ACC112 (cell line): ENCODE results near the gene FES.

ENCODE experiments used
- H2AFZ ChIP-seq: fragments of 200-600 bp; sonication (generic); one replicate; pipeline ENCODE4 v1.6.0; 2017; ENCODE audit warnings: antibody characterized with exemption, low read length; ENCODE audit not compliant: unreplicated experiment
- H3K27ac ChIP-seq: fragments of 200-600 bp; sonication (generic); 2 replicates; pipeline ENCODE4 v1.5.1; 2014; ENCODE audit warnings: low read depth, mild to moderate bottlenecking, antibody characterized with exemption, low read length, moderate library complexity
- H3K27me3 ChIP-seq: fragments of 200-600 bp; sonication (generic); 2 replicates; pipeline ENCODE4 v1.6.1; 2014; ENCODE audit warnings: mild to moderate bottlenecking, antibody characterized with exemption, low read length, moderate library complexity, mixed read lengths; ENCODE audit not compliant: insufficient read depth
- H3K36me3 ChIP-seq: fragments of 200-600 bp; sonication (generic); 2 replicates; pipeline ENCODE4 v1.6.1; 2016; ENCODE audit warnings: mild to moderate bottlenecking, antibody characterized with exemption, low read length, moderate library complexity, mixed read lengths; ENCODE audit not compliant: insufficient read depth
- H3K4me1 ChIP-seq: fragments of 200-600 bp; sonication (generic); one replicate; pipeline ENCODE4 v1.6.1; 2016; ENCODE audit warnings: low read length, mixed read lengths; ENCODE audit not compliant: insufficient read depth, unreplicated experiment, control insufficient read depth
- H3K4me3 ChIP-seq: fragments of 200-600 bp; sonication (generic); 2 replicates; pipeline ENCODE4 v1.5.1; 2014; ENCODE audit warnings: mild to moderate bottlenecking, low read depth, low read length
- H3K79me2 ChIP-seq: fragments of 200-600 bp; sonication (generic); one replicate; pipeline ENCODE4 v1.6.0; 2016; ENCODE audit warnings: low read length; ENCODE audit not compliant: control insufficient read depth, unreplicated experiment, insufficient read depth

FES gene

DNA sequence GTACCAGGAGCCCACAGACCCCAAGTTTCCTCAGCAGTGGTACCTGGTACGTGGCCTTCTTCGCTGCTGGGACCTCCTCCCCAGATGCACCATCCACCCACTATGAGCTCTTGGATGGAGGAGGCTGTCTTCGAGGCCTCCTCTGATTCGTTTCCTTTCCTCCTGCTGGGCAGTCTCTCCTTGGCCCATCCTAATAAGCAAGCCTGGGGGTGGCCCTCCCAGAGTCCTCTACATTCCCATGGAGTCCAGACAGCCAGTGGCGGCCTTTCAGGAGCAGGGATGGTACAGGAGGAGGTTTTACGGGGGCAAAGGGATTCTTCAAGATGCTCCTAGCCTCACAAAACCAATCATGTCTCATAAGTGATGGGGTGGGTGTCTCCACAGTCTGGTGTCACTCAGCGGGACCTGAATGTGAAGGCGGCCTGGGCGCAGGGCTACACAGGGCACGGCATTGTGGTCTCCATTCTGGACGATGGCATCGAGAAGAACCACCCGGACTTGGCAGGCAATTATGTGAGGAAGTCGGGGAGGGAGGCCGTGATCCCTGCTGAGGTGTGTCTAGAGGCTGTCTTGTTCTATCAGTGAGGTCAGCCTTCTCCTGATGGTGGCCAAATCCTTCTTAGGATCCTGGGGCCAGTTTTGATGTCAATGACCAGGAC is 7.7 kb upstream of the FES start:
- Histone ChIP-seq H3K27ac (no peak overlapping the region), H3K4me1 (peaks cover 22% of the 10 kb centered on the region), H3K27me3 (no peaks in the 10 kb centered on the region), H3K79me2 (peaks cover 38% of the 10 kb centered on the region), H3K36me3 (peaks cover 10% of the 10 kb centered on the region; the same call in 1 of the 2 replicates), H3K4me3 (no peak overlapping the region), H2AFZ (no peak overlapping the region)

DNA sequence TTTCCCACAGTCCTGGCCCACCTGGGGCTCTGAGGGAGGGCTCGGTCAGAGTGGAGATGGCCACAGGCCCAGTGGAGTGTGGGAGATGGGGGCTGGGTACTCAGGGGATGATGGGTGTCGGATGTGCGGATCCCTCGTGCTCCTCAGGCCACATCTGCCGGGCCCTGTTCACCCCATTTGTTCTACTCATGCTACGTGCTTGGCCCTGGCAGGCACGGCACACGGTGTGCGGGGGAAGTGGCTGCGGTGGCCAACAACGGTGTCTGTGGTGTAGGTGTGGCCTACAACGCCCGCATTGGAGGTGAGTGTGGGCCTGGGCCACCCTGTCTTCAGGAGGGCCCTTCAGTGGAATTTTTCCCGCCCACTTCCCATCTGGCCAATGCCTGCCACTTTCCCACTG is 7.0 kb upstream of the FES start:
- no peak overlapping the region for H2AFZ ChIP-seq
- peaks cover 21% of the 10 kb centered on the region for H3K4me1 ChIP-seq
- no peak overlapping the region for H3K27ac ChIP-seq
- no peak overlapping the region for H3K4me3 ChIP-seq
- H3K79me2 ChIP-seq: peaks cover 31% of the 10 kb centered on the region
- H3K36me3 ChIP-seq: peaks cover 10% of the 10 kb centered on the region; the same call in 1 of the 2 replicates
- H3K27me3 ChIP-seq: no peaks in the 10 kb centered on the region

DNA sequence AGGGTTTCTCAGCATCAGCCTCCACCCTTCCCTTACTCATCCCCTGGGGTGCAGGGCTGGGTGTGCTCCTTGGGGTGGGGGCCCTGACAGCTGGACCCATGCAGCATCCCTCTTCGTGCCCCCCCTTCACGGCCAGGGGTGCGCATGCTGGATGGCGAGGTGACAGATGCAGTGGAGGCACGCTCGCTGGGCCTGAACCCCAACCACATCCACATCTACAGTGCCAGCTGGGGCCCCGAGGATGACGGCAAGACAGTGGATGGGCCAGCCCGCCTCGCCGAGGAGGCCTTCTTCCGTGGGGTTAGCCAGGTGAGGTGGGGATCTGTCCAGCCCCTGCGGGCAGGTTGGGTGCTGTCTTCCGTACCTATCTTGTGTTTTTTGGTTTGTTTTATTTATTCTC is 6.3 kb upstream of the FES start:
- no peak overlapping the region for H3K27ac ChIP-seq
- peaks cover 15% of the 10 kb centered on the region for H3K4me1 ChIP-seq
- H3K36me3 ChIP-seq: peaks cover 10% of the 10 kb centered on the region; the same call in 1 of the 2 replicates
- H2AFZ ChIP-seq: no peak overlapping the region
- H3K27me3 ChIP-seq: no peaks in the 10 kb centered on the region
- H3K4me3 ChIP-seq: no peak overlapping the region
- H3K79me2 ChIP-seq: peaks cover 25% of the 10 kb centered on the region

DNA sequence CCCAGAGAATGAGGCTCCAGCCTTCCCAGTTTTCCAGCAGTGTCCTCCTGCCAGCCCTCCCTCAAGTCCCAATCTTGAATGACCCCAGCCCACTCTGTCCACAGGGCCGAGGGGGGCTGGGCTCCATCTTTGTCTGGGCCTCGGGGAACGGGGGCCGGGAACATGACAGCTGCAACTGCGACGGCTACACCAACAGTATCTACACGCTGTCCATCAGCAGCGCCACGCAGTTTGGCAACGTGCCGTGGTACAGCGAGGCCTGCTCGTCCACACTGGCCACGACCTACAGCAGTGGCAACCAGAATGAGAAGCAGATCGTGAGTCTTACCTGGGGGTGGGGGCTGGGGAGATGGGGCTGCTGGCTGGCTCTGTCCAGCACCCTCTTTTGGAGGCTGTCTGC is 5.6 kb upstream of the FES start:
- H3K36me3 ChIP-seq: peaks cover 10% of the 10 kb centered on the region; the same call in 1 of the 2 replicates
- H3K27me3 ChIP-seq: no peaks in the 10 kb centered on the region
- H3K4me1 ChIP-seq: peaks cover 12% of the 10 kb centered on the region
- no peak overlapping the region for H3K27ac ChIP-seq
- H3K4me3 ChIP-seq: no peak overlapping the region
- no peak overlapping the region for H2AFZ ChIP-seq
- peaks cover 18% of the 10 kb centered on the region for H3K79me2 ChIP-seq

DNA sequence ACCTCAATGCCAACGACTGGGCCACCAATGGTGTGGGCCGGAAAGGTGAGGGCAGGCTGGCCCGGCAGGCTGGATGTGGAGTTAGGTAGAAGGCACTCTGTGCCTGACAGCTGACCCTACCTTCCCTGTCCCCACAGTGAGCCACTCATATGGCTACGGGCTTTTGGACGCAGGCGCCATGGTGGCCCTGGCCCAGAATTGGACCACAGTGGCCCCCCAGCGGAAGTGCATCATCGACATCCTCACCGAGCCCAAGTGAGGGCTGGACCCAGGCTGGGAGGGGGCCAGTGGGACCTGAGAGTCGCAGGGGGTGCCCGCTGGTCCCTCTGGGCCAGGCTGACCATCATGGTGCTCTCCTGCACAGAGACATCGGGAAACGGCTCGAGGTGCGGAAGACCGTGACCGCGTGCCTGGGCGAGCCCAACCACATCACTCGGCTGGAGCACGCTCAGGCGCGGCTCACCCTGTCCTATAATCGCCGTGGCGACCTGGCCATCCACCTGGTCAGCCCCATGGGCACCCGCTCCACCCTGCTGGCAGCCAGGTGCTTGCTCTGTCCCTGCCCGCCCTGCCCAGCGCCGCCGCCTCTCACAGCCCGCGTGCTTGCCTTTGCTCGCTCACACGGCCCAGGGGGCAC is 4.5 kb upstream of the FES start:
- H3K36me3 ChIP-seq: peaks cover 10% of the 10 kb centered on the region; the same call in 1 of the 2 replicates
- H3K4me3 ChIP-seq: no peak overlapping the region
- H3K27me3 ChIP-seq: no peaks in the 10 kb centered on the region
- H3K79me2 ChIP-seq: peaks cover 8% of the 10 kb centered on the region
- peaks cover 7% of the 10 kb centered on the region for H3K4me1 ChIP-seq
- H2AFZ ChIP-seq: no peak overlapping the region
- H3K27ac ChIP-seq: no peak overlapping the region

DNA sequence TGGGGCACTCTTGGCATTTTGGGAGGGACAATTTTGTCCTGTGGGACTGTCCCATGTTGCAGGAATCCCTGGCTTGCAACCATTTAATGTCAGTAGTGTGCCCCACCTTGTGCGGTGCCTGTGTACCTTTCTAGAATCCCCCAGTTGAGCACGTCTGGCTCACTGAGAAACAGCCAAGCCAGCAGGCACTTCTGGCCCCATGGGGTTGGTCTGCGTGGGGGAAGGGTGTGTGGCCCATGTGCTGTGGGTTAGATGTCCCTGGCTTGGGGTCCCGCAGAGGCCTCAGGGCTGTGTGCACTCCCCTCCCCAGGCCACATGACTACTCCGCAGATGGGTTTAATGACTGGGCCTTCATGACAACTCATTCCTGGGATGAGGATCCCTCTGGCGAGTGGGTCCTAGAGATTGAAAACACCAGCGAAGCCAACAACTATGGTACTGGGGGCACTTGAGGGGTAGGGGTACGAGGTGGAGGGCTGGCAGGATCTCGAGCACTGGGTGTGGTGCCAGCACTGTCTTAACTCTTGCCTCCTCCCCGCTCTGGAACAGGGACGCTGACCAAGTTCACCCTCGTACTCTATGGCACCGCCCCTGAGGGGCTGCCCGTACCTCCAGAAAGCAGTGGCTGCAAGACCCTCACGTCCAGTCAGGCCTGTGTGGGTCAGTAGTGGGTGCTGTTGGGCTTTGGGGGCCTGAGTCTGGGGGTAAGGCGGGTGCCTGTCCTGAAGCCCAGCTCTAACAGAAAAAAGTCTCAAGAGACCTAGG is 3.7 kb upstream of the FES start:
- H3K4me1 ChIP-seq: peaks cover 14% of the 10 kb centered on the region
- H3K36me3 ChIP-seq: peaks cover 10% of the 10 kb centered on the region; the same call in 1 of the 2 replicates
- H2AFZ ChIP-seq: no peak overlapping the region
- no peak overlapping the region for H3K27ac ChIP-seq
- no peak overlapping the region for H3K4me3 ChIP-seq
- no peaks in the 10 kb centered on the region for H3K27me3 ChIP-seq
- peaks cover 3% of the 10 kb centered on the region for H3K79me2 ChIP-seq

DNA sequence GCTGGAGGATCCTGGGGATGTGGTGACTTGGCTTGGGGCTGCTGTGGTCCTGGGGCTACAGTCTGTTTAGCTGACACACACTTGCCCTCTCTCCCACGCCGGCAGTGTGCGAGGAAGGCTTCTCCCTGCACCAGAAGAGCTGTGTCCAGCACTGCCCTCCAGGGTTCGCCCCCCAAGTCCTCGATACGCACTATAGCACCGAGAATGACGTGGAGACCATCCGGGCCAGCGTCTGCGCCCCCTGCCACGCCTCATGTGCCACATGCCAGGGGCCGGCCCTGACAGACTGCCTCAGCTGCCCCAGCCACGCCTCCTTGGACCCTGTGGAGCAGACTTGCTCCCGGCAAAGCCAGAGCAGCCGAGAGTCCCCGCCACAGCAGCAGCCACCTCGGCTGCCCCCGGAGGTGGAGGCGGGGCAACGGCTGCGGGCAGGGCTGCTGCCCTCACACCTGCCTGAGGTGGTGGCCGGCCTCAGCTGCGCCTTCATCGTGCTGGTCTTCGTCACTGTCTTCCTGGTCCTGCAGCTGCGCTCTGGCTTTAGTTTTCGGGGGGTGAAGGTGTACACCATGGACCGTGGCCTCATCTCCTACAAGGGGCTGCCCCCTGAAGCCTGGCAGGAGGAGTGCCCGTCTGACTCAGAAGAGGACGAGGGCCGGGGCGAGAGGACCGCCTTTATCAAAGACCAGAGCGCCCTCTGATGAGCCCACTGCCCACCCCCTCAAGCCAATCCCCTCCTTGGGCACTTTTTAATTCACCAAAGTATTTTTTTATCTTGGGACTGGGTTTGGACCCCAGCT is 2.9 kb upstream of the FES start:
- Histone ChIP-seq H3K4me1 (peaks cover 21% of the 10 kb centered on the region), H3K79me2 (no peaks in the 10 kb centered on the region), H3K27ac (no peak overlapping the region), H3K27me3 (no peaks in the 10 kb centered on the region), H3K4me3 (no peak overlapping the region), H2AFZ (no peak overlapping the region), H3K36me3 (peaks cover 8% of the 10 kb centered on the region; the same call in 1 of the 2 replicates)

DNA sequence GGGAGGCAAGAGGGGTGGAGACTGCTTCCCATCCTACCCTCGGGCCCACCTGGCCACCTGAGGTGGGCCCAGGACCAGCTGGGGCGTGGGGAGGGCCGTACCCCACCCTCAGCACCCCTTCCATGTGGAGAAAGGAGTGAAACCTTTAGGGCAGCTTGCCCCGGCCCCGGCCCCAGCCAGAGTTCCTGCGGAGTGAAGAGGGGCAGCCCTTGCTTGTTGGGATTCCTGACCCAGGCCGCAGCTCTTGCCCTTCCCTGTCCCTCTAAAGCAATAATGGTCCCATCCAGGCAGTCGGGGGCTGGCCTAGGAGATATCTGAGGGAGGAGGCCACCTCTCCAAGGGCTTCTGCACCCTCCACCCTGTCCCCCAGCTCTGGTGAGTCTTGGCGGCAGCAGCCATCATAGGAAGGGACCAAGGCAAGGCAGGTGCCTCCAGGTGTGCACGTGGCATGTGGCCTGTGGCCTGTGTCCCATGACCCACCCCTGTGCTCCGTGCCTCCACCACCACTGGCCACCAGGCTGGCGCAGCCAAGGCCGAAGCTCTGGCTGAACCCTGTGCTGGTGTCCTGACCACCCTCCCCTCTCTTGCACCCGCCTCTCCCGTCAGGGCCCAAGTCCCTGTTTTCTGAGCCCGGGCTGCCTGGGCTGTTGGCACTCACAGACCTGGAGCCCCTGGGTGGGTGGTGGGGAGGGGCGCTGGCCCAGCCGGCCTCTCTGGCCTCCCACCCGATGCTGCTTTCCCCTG is 2.2 kb upstream of the FES start:
- H3K27ac ChIP-seq: no peak overlapping the region
- H3K4me1 ChIP-seq: peaks cover 22% of the 10 kb centered on the region
- no peaks in the 10 kb centered on the region for H3K79me2 ChIP-seq
- H3K27me3 ChIP-seq: no peaks in the 10 kb centered on the region
- peaks cover 4% of the 10 kb centered on the region; the same call in 1 of the 2 replicates for H3K36me3 ChIP-seq
- no peak overlapping the region for H2AFZ ChIP-seq
- H3K4me3 ChIP-seq: no peak overlapping the region

DNA sequence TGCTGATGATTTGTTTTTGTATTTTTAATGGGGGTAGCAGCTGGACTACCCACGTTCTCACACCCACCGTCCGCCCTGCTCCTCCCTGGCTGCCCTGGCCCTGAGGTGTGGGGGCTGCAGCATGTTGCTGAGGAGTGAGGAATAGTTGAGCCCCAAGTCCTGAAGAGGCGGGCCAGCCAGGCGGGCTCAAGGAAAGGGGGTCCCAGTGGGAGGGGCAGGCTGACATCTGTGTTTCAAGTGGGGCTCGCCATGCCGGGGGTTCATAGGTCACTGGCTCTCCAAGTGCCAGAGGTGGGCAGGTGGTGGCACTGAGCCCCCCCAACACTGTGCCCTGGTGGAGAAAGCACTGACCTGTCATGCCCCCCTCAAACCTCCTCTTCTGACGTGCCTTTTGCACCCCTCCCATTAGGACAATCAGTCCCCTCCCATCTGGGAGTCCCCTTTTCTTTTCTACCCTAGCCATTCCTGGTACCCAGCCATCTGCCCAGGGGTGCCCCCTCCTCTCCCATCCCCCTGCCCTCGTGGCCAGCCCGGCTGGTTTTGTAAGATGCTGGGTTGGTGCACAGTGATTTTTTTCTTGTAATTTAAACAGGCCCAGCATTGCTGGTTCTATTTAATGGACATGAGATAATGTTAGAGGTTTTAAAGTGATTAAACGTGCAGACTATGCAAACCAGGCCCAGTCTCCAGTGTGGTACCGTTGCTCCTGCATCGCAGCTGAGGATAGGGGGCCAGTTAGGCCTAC is 1.4 kb upstream of the FES start:
- H2AFZ ChIP-seq: no peak overlapping the region
- H3K4me1 ChIP-seq: peaks cover 22% of the 10 kb centered on the region
- no peak overlapping the region for H3K27ac ChIP-seq
- H3K79me2 ChIP-seq: no peaks in the 10 kb centered on the region
- no peak overlapping the region for H3K4me3 ChIP-seq
- no peaks in the 10 kb centered on the region; the same call in 1 of the 2 replicates for H3K36me3 ChIP-seq
- no peaks in the 10 kb centered on the region for H3K27me3 ChIP-seq
